Activated T-cell treated with anti-CD3 and anti-CD28 coated beads, Interleukin-2, amount 50 U/mL, for 24 hours (primary cell): ENCODE results near the gene TFAP2E.

ENCODE experiments used
- DNase-seq: peaks from one replicate; pipeline ENCODE4 v3.0.0-alpha.2; 2020
- H3K27ac Mint-ChIP-seq: 2 replicates; pipeline ENCODE4 v1.8.0; 2020; ENCODE audit warnings: mild to moderate bottlenecking, mixed read lengths
- H3K27me3 Mint-ChIP-seq: 2 replicates; pipeline ENCODE4 v1.8.0; 2020; ENCODE audit warnings: mixed read lengths
- H3K36me3 Mint-ChIP-seq: 2 replicates; pipeline ENCODE4 v1.8.0; 2020; ENCODE audit warnings: low read depth, mixed read lengths
- H3K4me1 Mint-ChIP-seq: 2 replicates; pipeline ENCODE4 v1.8.0; 2020; ENCODE audit warnings: low read depth, mixed read lengths
- H3K4me3 Mint-ChIP-seq: 2 replicates; pipeline ENCODE4 v1.8.0; 2020; ENCODE audit warnings: mild to moderate bottlenecking, moderate library complexity, mixed read lengths
- H3K9me3 Mint-ChIP-seq: 2 replicates; pipeline ENCODE4 v1.8.0; 2020; ENCODE audit warnings: mixed read lengths

Gene TFAP2E

GRCh38 chr1:35561972-35562680 lies 11.0 kb upstream of the TFAP2E start:
- no peaks in the 10 kb centered on the region for H3K9me3 Mint-ChIP-seq
- no peak for DNase-seq
- peaks cover 46% of the 10 kb centered on the region for H3K4me1 Mint-ChIP-seq
- no peaks in the 10 kb centered on the region for H3K27me3 Mint-ChIP-seq
- peaks cover 76% of the 10 kb centered on the region for H3K36me3 Mint-ChIP-seq
- H3K4me3 Mint-ChIP-seq, result no peak overlapping the region
- H3K27ac Mint-ChIP-seq, result peak overlapping the region; percentile 84

DNA sequence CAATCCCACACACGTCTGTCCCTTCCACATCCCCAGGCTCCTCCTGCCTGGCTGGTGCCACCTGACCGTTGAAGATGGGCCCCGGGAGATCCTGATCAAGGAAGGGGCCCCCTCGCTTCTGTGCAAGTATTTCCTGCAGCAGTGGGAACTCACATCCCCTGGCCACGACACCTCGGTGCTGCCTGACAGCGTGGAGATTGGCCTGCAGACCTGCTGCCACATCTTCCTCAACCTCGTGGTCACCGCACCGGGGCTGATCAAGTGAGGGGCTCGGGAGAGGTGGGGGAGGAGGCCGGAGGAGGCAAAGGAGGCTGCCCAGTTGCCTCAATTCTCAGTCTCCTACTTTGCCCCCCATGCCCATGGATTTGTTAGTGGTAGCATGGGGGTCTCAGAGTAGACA lies 9.9 kb upstream of the TFAP2E start:
- peak overlapping the region; percentile 84 for H3K27ac Mint-ChIP-seq
- H3K36me3 Mint-ChIP-seq, result peaks cover 69% of the 10 kb centered on the region
- no peak for DNase-seq
- no peak overlapping the region for H3K4me3 Mint-ChIP-seq
- H3K4me1 Mint-ChIP-seq, result peaks cover 43% of the 10 kb centered on the region
- H3K9me3 Mint-ChIP-seq, result no peaks in the 10 kb centered on the region
- no peaks in the 10 kb centered on the region for H3K27me3 Mint-ChIP-seq

- H3K36me3 Mint-ChIP-seq, result peaks cover 66% of the 10 kb centered on the region
- H3K4me1 Mint-ChIP-seq, result peaks cover 39% of the 10 kb centered on the region
- H3K9me3 Mint-ChIP-seq, result no peaks in the 10 kb centered on the region
- H3K27me3 Mint-ChIP-seq, result no peaks in the 10 kb centered on the region
- peak overlapping the region; percentile 27 for H3K27ac Mint-ChIP-seq
- H3K4me3 Mint-ChIP-seq, result no peak overlapping the region
- DNase-seq, result peak; percentile 83
Observed at GRCh38 chr1:35564037-35564883, 8.9 kb upstream of the TFAP2E start.

GRCh38 chr1:35564884-35565741 lies 8.0 kb upstream of the TFAP2E start:
- Mint-ChIP-seq H3K4me1 (peaks cover 37% of the 10 kb centered on the region), H3K9me3 (no peaks in the 10 kb centered on the region), H3K27ac (peak overlapping the region; percentile 61), H3K4me3 (no peak overlapping the region), H3K27me3 (no peaks in the 10 kb centered on the region), H3K36me3 (peaks cover 59% of the 10 kb centered on the region)
- no peak for DNase-seq

DNA sequence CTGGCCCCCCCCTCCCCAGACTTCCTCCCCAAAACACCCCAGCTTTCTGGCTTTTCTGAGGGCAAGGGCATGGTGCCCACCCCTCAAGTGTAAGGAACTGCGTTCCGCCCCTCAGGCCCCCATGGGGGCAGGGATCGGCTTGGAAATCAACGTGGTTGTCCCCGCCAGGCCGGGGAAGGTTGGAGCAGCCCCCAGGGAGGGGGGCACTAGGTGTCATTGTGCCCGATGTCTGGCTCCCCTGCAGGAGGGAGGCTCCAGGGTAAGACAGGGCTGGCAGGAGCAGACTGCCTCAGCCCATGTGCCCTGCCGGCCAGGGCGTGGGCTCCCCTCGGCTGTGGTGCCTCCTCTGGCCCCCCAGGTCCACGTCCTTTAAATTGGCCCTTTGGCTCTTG lies 7.4 kb upstream of the TFAP2E start:
- peaks cover 55% of the 10 kb centered on the region for H3K36me3 Mint-ChIP-seq
- H3K4me1 Mint-ChIP-seq, result peaks cover 39% of the 10 kb centered on the region
- H3K9me3 Mint-ChIP-seq, result no peaks in the 10 kb centered on the region
- no peaks in the 10 kb centered on the region for H3K27me3 Mint-ChIP-seq
- no peak overlapping the region for H3K27ac Mint-ChIP-seq
- DNase-seq, result no peak
- H3K4me3 Mint-ChIP-seq, result no peak overlapping the region

GRCh38 chr1:35567947-35568558 lies 5.1 kb upstream of the TFAP2E start:
- Mint-ChIP-seq H3K27ac (no peak overlapping the region), H3K27me3 (no peaks in the 10 kb centered on the region)
- DNase-seq, result no peak

DNA sequence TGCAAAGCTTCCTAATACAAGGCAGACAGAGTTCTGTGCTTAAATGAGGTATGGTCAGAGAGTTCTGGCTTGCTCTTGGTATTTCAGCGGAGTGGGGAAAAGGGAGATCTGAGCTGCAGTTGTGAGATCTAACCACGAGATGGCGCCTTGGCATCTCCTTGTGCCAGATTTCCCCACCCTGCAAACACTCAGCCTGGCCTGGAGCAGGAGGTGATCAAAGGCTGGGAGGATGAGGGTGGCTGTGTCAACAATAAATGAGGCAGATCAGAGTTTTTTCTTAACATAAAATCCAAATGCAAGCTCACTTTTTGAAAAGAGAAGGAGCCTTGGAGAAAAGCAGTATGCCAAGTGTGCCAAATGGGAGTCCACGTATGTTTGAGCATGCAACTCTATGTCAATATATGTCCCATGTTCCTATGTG lies 4.1 kb upstream of the TFAP2E start:
- H3K9me3 Mint-ChIP-seq, result no peaks in the 10 kb centered on the region
- H3K4me3 Mint-ChIP-seq, result no peak overlapping the region
- H3K36me3 Mint-ChIP-seq, result peaks cover 26% of the 10 kb centered on the region
- peak; percentile 75 for DNase-seq
- no peaks in the 10 kb centered on the region for H3K27me3 Mint-ChIP-seq
- peaks cover 20% of the 10 kb centered on the region for H3K4me1 Mint-ChIP-seq
- no peak overlapping the region for H3K27ac Mint-ChIP-seq

More at GRCh38 chr1:35567947-35568558, 5.1 kb upstream of the TFAP2E start:
- H3K9me3 Mint-ChIP-seq, result no peaks in the 10 kb centered on the region
- peaks cover 22% of the 10 kb centered on the region for H3K4me1 Mint-ChIP-seq
- no peak overlapping the region for H3K4me3 Mint-ChIP-seq
- peaks cover 34% of the 10 kb centered on the region for H3K36me3 Mint-ChIP-seq

DNA sequence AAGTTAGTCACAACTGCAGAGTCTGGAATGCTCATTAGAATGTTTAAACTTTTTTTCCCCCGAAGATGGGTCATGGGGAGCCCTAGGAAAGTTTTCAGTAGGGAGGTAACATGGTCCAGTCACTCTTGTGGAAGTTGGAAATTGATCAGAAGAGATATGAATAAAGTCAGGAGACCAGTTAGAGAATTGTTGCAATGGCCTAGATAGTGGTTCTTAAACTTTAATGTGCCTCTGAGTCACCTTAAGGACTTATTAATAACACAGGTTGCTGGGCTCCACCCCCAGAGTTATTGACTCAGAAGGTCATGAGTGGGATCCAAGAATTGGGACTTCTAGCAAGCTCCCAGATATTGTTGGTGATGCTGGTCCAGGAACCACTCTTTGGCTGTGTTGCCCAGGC lies 3.2 kb upstream of the TFAP2E start:
- Mint-ChIP-seq H3K36me3 (peaks cover 16% of the 10 kb centered on the region), H3K9me3 (no peaks in the 10 kb centered on the region), H3K4me1 (peaks cover 12% of the 10 kb centered on the region), H3K27ac (no peak overlapping the region), H3K4me3 (no peak overlapping the region), H3K27me3 (no peaks in the 10 kb centered on the region)
- no peak for DNase-seq

DNA sequence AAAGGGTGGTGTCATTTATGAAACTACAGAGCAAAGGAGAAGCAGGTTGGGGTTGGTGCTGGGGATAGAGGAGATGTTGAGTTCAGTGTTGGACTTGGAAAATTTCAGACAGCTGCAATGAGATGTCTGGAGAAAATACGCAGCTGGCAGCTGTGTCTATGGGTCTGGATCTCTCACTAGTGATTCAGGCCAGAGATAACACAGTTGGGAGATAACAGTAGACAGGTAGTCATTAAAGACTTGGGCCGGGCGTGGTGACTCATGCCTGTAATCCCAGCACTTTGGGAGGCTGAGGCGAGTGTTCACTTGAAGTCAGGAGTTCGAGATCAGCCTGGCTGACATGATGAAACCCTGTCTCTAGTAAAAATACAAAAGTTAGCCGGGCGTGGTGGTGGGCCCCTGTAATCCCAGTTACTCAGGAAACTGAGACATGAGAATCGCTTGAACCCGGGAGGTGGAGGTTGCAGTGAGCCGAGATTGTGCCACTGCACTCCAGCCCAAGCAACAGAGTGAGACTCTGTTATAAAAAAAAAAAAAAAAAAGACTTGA lies 2.5 kb upstream of the TFAP2E start:
- no peak for DNase-seq
- H3K4me3 Mint-ChIP-seq, result no peak overlapping the region
- peaks cover 14% of the 10 kb centered on the region for H3K36me3 Mint-ChIP-seq
- H3K27ac Mint-ChIP-seq, result no peak overlapping the region
- peaks cover 12% of the 10 kb centered on the region for H3K4me1 Mint-ChIP-seq
- H3K27me3 Mint-ChIP-seq, result peaks cover 5% of the 10 kb centered on the region
- no peaks in the 10 kb centered on the region for H3K9me3 Mint-ChIP-seq

- no peak overlapping the region for H3K27ac Mint-ChIP-seq
- no peak overlapping the region for H3K4me3 Mint-ChIP-seq
- no peak for DNase-seq
- no peaks in the 10 kb centered on the region for H3K9me3 Mint-ChIP-seq
- H3K36me3 Mint-ChIP-seq, result peaks cover 11% of the 10 kb centered on the region
- peaks cover 12% of the 10 kb centered on the region for H3K4me1 Mint-ChIP-seq
- H3K27me3 Mint-ChIP-seq, result peaks cover 9% of the 10 kb centered on the region
Observed at GRCh38 chr1:35571263-35571662, 1.9 kb upstream of the TFAP2E start.

DNA sequence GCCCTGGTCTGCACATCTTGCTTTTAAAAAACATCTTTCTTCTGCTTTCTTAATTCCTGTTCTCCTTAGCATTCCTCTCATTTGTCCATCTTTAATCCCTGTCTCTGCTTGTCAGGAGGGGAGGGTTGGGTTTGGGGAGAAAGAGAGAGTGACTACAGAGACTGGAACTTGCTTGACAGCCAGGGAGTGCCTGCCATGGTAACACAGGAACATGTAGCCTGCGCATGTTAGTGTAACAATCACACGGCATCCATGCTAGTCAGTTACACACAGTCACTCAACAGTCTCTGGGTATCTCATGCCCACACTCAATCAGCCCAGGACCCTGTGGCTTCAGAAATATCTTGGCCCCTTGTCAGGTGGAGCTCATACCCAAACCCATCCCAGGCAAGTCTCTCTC lies 818 bp upstream of the TFAP2E start:
- Mint-ChIP-seq H3K4me1 (peaks cover 17% of the 10 kb centered on the region), H3K9me3 (no peaks in the 10 kb centered on the region), H3K27me3 (peaks cover 12% of the 10 kb centered on the region), H3K27ac (no peak overlapping the region), H3K4me3 (no peak overlapping the region), H3K36me3 (peaks cover 2% of the 10 kb centered on the region)
- DNase-seq, result no peak

- H3K4me3 Mint-ChIP-seq, result no peak overlapping the region
- no peak overlapping the region for H3K27ac Mint-ChIP-seq
- H3K36me3 Mint-ChIP-seq, result no peaks in the 10 kb centered on the region
- peaks cover 26% of the 10 kb centered on the region for H3K4me1 Mint-ChIP-seq
- peaks cover 12% of the 10 kb centered on the region for H3K27me3 Mint-ChIP-seq
- no peak for DNase-seq
- H3K9me3 Mint-ChIP-seq, result no peaks in the 10 kb centered on the region
Observed at GRCh38 chr1:35574125-35574654, 1.1 kb downstream of the TFAP2E start.

GRCh38 chr1:35574655-35575415 lies 1.7 kb downstream of the TFAP2E start:
- Mint-ChIP-seq H3K27ac (no peak overlapping the region), H3K36me3 (no peaks in the 10 kb centered on the region), H3K4me1 (peaks cover 22% of the 10 kb centered on the region), H3K9me3 (no peaks in the 10 kb centered on the region), H3K27me3 (peaks cover 12% of the 10 kb centered on the region), H3K4me3 (no peak overlapping the region)
- no peak for DNase-seq
